Cardiac fibroblast (primary cell): ENCODE data around the gene BCAP31.
"Not testable (repeated sequence)": the region's sequence is repeated elsewhere in the genome, so short reads cannot be mapped to it uniquely, and the experiment has no call there.

Experiments used
- DNase-seq, 2 donors: peaks; one replicate each; pipeline versions ENCODE4 v3.0.0 to v3.0.0-alpha.2; 2010; ENCODE audit warnings: low read depth in 2 of 2
- H3K4me3 ChIP-seq, 2 donors: replicated peaks in 1 of 2; 1 replicate in 1 of 2; 2 replicates in 1 of 2; pipeline ENCODE4 v1.5.1; 2011; ENCODE audit warnings: low read depth in 2 of 2, low read length in 2 of 2, mild to moderate bottlenecking in 2 of 2, moderate library complexity in 1 of 2
- TF ChIP-seq, protein P1 (sequence below): IDR thresholded peaks from one replicate; pipeline ENCODE4 v1.5.1; 2011; ENCODE audit warnings: low read depth, mild to moderate bottlenecking, low read length, inconsistent platforms

The BCAP31 gene

DNA sequence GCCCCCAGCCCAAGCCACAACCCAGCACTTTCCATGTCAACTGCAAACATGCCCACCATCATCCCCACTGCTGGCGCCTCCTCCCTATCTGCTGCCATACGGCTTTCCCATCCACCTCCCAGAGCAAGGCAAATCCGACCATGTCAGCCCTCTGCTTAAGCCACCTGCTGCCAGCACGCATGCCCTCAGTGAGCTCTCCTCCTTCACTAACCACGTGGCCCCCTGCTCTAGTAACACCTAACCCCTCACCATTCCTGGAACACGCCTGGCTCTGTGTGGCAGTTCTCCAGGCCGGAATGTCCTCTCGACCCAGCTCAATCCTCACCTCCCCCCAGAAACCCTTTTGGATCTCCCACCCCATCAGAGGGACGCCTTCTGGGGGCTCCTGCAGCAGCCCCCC, 17.4 kb downstream of the BCAP31 start:
- no peak overlapping the region for H3K4me3 ChIP-seq
- no peak for DNase-seq
- TF ChIP-seq, protein P1, sequence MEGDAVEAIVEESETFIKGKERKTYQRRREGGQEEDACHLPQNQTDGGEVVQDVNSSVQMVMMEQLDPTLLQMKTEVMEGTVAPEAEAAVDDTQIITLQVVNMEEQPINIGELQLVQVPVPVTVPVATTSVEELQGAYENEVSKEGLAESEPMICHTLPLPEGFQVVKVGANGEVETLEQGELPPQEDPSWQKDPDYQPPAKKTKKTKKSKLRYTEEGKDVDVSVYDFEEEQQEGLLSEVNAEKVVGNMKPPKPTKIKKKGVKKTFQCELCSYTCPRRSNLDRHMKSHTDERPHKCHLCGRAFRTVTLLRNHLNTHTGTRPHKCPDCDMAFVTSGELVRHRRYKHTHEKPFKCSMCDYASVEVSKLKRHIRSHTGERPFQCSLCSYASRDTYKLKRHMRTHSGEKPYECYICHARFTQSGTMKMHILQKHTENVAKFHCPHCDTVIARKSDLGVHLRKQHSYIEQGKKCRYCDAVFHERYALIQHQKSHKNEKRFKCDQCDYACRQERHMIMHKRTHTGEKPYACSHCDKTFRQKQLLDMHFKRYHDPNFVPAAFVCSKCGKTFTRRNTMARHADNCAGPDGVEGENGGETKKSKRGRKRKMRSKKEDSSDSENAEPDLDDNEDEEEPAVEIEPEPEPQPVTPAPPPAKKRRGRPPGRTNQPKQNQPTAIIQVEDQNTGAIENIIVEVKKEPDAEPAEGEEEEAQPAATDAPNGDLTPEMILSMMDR = no peak

DNA sequence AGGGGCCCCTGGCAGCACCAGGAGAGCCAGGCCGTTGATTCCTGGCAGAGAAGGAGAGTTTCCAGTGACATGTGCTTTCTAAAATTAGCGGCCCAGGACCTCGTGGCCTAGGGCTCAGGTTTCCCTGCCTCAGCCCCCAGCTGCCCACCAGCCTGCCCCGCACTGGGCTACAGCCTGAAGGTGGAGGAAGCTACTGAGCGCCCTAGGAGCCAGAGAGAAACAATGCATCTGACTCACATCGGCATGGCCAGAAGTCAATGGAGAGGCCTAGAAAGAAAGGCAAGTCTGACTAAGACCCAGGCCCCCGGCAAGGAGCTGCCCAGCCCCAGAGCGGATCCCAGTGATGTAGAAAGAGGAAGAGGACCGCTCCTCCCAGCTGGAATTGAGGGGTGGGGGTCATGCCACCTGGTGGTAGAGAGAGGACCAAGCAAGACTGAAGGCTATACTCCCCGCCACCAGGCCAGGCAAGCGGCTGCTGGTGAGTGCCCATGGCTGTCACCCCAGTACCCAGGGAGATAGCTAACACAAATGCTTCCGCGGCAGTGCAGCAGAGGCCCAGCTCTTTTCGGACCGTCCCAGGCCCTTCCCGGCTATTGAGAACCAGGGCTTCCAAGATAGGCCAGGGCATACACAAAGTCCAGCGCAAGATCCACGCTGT, 18.7 kb downstream of the BCAP31 start:
- H3K4me3 ChIP-seq = not testable (repeated sequence)
- peak in 1 of 2 donors; percentile 34 for DNase-seq

DNA sequence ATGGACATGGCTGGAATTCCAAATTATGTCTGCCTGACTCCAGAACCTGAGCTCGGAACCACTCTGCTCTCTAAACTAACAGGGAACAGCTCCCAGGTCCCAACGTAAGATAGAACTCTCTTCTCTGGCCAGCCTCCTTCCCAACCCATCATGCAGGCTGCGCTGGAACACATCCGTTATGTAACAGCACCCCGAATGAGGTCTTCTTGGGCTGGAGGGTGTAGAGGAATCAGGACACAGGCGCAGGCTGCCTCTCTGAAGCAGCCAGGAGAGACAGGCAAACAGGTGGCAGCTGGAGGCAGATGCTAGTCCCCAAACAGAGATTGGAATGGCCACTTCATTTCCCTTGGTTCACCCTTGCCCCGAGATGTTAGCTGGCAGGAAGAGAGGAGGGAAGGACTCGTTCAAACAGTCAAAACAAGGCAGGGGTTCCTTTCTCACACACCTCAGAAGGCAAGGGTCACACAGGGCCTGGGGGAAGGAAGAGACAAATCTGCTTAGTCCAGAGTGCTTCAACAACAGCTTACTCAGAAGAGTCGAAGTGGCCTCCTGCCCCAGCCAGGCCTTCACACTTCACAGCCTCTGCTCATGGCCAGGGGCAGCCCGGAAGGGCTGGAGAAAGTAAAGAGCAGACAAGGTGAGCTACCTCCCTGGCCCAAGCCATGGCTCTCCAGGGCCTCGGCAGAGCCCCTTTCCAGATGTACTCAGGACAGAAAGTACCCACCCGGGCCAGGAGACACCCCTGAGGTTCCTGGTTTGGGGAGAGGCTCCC, 19.4 kb downstream of the BCAP31 start:
- H3K4me3 ChIP-seq, DNase-seq: not testable (repeated sequence)

DNA sequence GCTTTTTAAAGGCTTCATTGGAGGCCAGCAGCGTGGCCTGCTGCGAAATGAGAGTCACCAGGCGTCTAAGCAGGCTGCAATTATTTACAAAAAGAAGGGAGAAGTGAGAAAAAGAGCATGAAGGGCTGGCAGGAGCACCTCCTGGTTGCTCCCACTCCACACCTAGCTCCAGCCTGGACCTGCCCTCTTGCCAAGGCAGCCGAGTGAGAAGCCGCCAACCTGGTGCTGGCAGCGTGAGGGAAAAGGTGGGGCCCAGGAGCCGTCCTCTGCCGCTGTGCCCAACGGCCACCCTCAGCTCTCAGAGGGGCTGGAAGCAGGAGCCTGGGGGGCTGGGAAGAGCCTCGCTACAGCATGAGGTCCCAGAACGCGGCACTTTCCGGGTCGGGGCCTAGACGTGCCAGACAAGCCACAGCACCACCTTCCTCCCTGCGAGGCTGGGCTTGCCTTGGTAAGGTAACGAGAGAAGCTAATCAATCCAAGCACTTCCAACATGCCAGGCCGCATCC, 20.1 kb downstream of the BCAP31 start:
- no peak overlapping the region for H3K4me3 ChIP-seq
- no peak for DNase-seq
- TF ChIP-seq, protein P1 = no peak

DNA sequence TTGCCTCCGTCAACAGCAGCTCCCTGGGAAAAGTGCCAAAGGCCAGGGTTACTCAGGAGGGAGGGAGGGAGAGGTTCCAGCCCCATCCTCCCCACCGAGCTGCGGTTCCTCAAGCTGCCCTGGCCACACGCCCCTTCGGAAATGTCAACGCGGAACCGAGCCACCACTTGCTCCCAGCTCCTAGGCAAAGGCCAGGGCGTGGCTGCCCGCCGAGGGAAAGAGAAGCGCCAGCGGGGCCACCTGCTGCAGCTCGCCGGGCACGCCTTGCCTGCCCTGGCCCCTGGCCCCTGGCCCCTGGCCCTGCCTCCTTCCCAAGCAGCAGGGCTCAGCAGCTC, 21.2 kb downstream of the BCAP31 start:
- H3K4me3 ChIP-seq = no peak overlapping the region
- DNase-seq = peak; percentile 67 to 79
- TF ChIP-seq, protein P1 = no peak

DNA sequence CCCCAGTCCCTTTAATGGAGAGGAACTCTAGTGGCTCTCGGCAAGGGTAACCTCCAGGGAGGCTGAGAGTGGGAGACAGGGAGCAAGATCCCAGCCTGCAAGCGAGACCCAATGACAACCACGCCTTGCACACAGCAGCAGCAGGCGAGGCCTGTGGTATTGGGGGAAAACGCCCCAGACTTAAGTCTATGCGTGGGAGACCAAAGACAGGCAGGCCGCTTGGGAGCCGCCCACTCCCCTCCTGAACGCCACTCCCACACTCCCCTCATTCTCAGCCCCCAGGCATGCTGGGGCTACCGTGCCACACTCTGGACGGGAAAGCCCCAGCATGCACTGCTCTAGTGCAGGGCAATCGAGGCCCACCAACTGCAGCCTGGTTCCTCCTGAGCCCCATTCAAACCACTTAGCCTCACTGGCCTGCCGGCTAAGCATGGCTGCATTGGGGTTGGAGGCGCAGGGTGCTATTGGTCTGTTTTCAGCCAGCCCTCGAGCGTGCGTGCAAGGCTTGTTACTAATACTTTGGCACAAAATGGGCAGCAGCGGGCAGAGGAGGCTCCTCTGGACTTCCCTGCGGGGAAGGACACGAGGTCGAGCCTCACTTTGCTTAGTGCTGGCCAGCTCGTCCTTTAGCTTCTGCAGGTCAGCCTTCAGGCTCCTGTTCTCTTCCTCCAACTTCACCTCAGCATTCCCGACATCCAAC, 21.7 kb downstream of the BCAP31 start:
- H3K4me3 ChIP-seq = no peak overlapping the region
- DNase-seq = no peak
- TF ChIP-seq, protein P1 = no peak

DNA sequence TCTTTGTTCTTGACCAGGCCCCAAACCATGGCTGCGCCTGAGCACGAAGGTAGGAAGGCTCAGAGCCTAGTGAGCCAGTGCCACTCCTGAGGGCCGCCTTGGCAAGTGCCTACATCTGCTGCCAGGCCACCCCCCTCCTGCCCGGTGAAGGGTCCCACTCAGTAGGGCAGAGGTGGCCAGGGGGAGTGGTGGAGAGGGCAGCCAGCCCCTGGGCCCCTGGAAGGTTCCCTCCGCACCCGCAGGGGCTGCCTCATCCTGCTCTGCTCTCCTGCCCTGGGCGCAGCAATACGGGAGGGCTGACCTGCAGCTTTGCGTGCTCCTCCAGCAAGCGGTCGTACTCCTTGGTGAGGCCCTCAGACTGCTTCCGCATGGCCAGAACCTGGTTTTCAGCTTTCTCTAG, 22.5 kb downstream of the BCAP31 start:
- TF ChIP-seq, protein P1 = no peak
- H3K4me3 ChIP-seq = no peak overlapping the region
- DNase-seq = no peak
